HG03558 (cell line): ENCODE results near the gene HAPLN2.
"Not testable (repeated sequence)": the region's sequence is repeated elsewhere in the genome, so short reads cannot be mapped to it uniquely, and the experiment has no call there.

Experiments used
- ATAC-seq: cut with Tn5 transposase; IDR thresholded peaks from one replicate; pipeline ENCODE4 v1.9.1; 2021; ENCODE audit warnings: moderate number of reproducible peaks; ENCODE audit not compliant: unreplicated experiment; ENCODE audit errors: extremely low read depth

Gene HAPLN2

GRCh38 chr1:156591432-156592157 is 27.6 kb upstream of the HAPLN2 start, which contains the start of gene NAXE:
NAXE (plus strand) TSS chr1:156591776; CDS start chr1:156591805, 29 bp downstream.
- no peak for ATAC-seq

- ATAC-seq: no peak
These were observed 26.9 kb upstream of the HAPLN2 start for GRCh38 chr1:156592158-156592909.

GRCh38 chr1:156592910-156593660 is 26.1 kb upstream of the HAPLN2 start:
- no peak for ATAC-seq

- no peak for ATAC-seq
These were observed 25.6 kb upstream of the HAPLN2 start for GRCh38 chr1:156593661-156593989.

GRCh38 chr1:156594190-156594589 is 25.0 kb upstream of the HAPLN2 start:
- ATAC-seq: no peak

GRCh38 chr1:156595016-156595415 is 24.2 kb upstream of the HAPLN2 start:
- no peak for ATAC-seq

- ATAC-seq: no peak
These were observed 22.8 kb upstream of the HAPLN2 start for GRCh38 chr1:156596426-156596825.

GRCh38 chr1:156598125-156598524 is 21.1 kb upstream of the HAPLN2 start:
- no peak for ATAC-seq

GRCh38 chr1:156598731-156599432 is 20.3 kb upstream of the HAPLN2 start:
- ATAC-seq: no peak

- ATAC-seq: no peak
These were observed 19.4 kb upstream of the HAPLN2 start for GRCh38 chr1:156599811-156600210.

- ATAC-seq: no peak
These were observed 18.5 kb upstream of the HAPLN2 start for GRCh38 chr1:156600733-156601121.

GRCh38 chr1:156601122-156601830 is 17.9 kb upstream of the HAPLN2 start, which contains the start of gene GPATCH4:
GPATCH4 (minus strand) TSS chr1:156601479.
- no peak for ATAC-seq

- no peak for ATAC-seq
These were observed 17.3 kb upstream of the HAPLN2 start for GRCh38 chr1:156601892-156602291.

GRCh38 chr1:156602557-156602993 is 16.6 kb upstream of the HAPLN2 start:
- ATAC-seq: no peak

GRCh38 chr1:156607344-156607743 is 11.9 kb upstream of the HAPLN2 start:
- ATAC-seq: not testable (repeated sequence)

GRCh38 chr1:156608036-156608674 is 11.1 kb upstream of the HAPLN2 start:
- ATAC-seq: no peak

- no peak for ATAC-seq
These were observed 10.2 kb upstream of the HAPLN2 start for GRCh38 chr1:156608981-156609380.

- ATAC-seq: not testable (repeated sequence)
These were observed 9.1 kb upstream of the HAPLN2 start for GRCh38 chr1:156610072-156610471.

- ATAC-seq: no peak
These were observed 6.5 kb upstream of the HAPLN2 start for GRCh38 chr1:156612666-156613065.
